Activated CD4-positive, alpha-beta memory T cell treated with anti-CD3 and anti-CD28 coated beads for 36 hours (primary cell): Measurements from ENCODE around the gene FLCN. TPM values are rescaled to one million over a fixed set of nuclear protein-coding genes. Genes with fewer than 3 reads are reported as not detected.
"Not testable (repeated sequence)": the region's sequence is repeated elsewhere in the genome, so short reads cannot be mapped to it uniquely, and the experiment has no call there.

Source experiments
- CTCF ChIA-PET: fragments of 350-600 bp; sonication (Branson Sonifier 250); formaldehyde crosslinking; loops from one replicate; lab custom pipeline; 2021; ENCODE audit warnings: antibody characterized with exemption, inconsistent platforms; lab: Charles Lee
- POLR2A ChIA-PET: fragments of 350-600 bp; sonication (Branson Sonifier 250); formaldehyde crosslinking; loops from one replicate; lab custom pipeline; 2021; ENCODE audit warnings: antibody characterized with exemption; lab: Charles Lee
- DNase-seq: peaks from one replicate; pipeline ENCODE4 v3.0.0-alpha.2; 2020
- H3K27ac Mint-ChIP-seq: one replicate; pipeline ENCODE4 v1.8.0; 2021; ENCODE audit warnings: mixed read lengths
- H3K27me3 Mint-ChIP-seq: one replicate; pipeline ENCODE4 v1.8.0; 2021; ENCODE audit warnings: mixed read lengths
- H3K36me3 Mint-ChIP-seq: one replicate; pipeline ENCODE4 v1.8.0; 2021; ENCODE audit warnings: mixed read lengths
- H3K4me1 Mint-ChIP-seq: one replicate; pipeline ENCODE4 v1.8.0; 2021; ENCODE audit warnings: low read depth, mixed read lengths
- H3K4me3 Mint-ChIP-seq: one replicate; pipeline ENCODE4 v1.8.0; 2021; ENCODE audit warnings: mild to moderate bottlenecking, mixed read lengths
- H3K9me3 Mint-ChIP-seq: one replicate; pipeline ENCODE4 v1.8.0; 2021; ENCODE audit warnings: mixed read lengths
- intact Hi-C: fragments of 100-400 bp; cut with micrococcal nuclease; formaldehyde crosslinking; loops from one replicate; pipeline ENCODE4 v1.15.1; 2023
- total RNA-seq, 2 experiments: library from RNA; stranded (reverse); gene quantifications; one replicate each; pipeline ENCODE4 v1.2.3, GENCODE V29; 2021

Gene FLCN
- total RNA-seq, 2 experiments from 2014 or later = 24.0 to 24.6 TPM

DNA sequence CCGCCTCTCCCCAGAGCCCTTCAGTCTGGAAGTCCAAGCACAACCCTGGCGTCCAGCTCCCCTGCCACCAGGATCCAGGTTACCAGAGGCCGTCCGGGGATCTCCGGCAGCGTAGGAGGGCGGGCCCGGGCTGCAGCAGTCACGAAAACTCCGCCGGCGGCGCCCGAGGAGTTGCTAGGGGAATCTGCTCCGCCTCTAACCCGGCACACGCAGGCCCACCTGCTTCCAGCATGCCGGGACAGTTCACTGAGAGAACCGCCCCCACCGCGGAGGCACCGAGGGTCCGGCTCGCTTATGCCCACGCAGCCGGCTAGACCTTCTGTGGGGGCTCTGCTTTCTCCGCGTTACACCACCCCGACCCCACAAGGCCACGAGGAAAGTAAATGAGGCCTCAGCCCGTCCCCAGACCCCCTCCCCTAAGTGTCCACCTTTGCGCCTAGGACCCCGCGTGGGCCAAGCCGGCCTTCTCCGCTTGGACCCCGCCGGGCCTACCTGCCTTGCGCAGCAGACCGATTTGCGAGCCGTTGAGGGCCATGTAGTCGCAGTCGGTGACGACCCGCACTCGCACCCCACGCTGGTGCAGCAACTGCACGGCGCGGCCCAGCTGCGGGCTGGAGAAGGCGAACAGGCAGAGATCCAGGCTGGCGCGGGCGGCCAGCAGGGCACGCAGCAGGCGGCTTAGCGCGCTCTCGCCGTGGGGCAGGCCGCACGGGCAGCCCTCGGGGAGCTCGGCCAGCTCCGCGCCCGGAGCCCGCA, 31.4 kb downstream of the FLCN start:
- no peaks in the 10 kb centered on the region for H3K9me3 Mint-ChIP-seq
- no peaks in the 10 kb centered on the region for H3K27me3 Mint-ChIP-seq
- peak overlapping the region; percentile 90 for H3K4me3 Mint-ChIP-seq
- ChIA-PET POLR2A (interaction anchor here (0.9 to 1.3 kb wide), 2 partner anchors 21 to 76 kb away, joined by 4 read pairs; partner anchors contain the start of gene COPS3), CTCF (interaction anchor here (1.0 to 1.6 kb wide), 4 partner anchors 19 to 64 kb away, joined by 3 to 5 read pairs (median 3); no protein-coding TSS in a partner anchor)
- H3K4me1 Mint-ChIP-seq = peaks cover 22% of the 10 kb centered on the region
- peak; percentile 84 for DNase-seq
- peak overlapping the region; percentile 91 for H3K27ac Mint-ChIP-seq
- intact Hi-C loops = loop anchor here (1.0 to 5.0 kb wide), 4 partner anchors 26 to 203 kb away; partner anchors contain the start of genes FLCN and MPRIP
- peaks cover 21% of the 10 kb centered on the region for H3K36me3 Mint-ChIP-seq

DNA sequence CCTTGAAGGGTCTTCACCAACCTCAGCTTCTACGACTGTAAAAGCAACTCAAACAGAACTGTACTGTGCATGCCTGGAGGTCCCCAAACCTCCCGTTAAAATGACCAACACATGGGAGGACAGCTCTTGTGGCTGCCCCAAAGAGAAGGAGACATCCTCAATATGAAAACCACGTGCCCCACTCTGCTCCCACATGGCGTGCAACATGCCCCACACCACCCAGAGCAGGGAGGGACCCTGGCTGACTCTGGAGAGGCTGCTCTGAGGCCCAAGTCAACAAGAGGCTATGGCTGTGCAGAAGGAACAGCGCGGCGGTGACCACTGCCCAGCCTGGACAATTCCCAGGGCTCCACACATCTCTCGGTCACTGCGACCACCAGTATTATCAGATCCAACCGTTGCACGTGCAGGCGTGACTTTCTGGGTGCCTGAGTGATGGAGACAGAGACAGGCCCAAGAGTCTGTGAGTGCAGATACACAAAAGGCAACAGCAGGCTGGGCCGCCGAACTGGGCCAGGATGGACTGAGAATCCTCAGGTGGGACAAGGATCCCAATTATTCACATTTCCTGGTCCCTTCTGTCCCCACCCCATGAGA, 32.2 kb downstream of the FLCN start:
- intact Hi-C loops = loop anchor here (5.0 kb wide), 2 partner anchors 162 to 202 kb away; partner anchors contain the start of gene MPRIP
- H3K4me3 Mint-ChIP-seq = peak overlapping the region; percentile 90

DNA sequence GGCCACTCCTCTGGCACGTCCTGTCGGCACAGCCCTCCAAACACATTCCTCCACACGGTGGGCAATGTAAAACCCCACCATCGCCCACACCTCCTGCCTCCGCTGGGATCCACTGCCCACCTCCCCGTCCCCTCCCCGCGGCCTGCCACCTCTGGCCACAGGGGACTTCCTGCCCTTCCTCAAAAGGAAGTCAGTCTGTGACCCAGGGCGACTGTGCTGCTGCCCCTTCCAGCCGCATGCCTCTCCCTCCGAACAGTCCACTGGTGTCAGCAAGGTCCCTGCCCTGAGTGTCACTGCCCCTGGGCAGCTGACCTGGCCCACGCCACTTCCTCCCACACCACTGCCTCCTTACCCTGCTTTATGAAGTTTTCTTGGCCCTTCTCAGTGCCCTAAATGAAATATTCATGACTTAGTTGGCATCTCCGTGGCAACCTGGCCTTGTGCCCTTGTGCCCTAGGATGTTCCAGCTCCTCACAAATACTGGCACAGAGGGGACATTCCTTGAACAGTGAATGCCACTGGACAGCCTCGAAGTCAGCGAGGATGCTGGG, 32.9 kb downstream of the FLCN start:
- CTCF ChIA-PET = interaction anchor here (1.2 to 1.6 kb wide), 2 partner anchors 22 to 62 kb away, joined by 3 read pairs; no protein-coding TSS in a partner anchor

More for the DNA sequence above, 32.2 kb downstream of the FLCN start:
- Mint-ChIP-seq H3K27me3 (no peaks in the 10 kb centered on the region), H3K9me3 (no peaks in the 10 kb centered on the region), H3K27ac (peak overlapping the region; percentile 91), H3K4me1 (peaks cover 22% of the 10 kb centered on the region), H3K36me3 (peaks cover 21% of the 10 kb centered on the region)
- ChIA-PET CTCF (interaction anchor here (1.2 to 1.6 kb wide), 3 partner anchors 19 to 63 kb away, joined by 3 to 5 read pairs (median 3); no protein-coding TSS in a partner anchor), POLR2A (interaction anchor here (0.9 to 1.3 kb wide), 2 partner anchors 21 to 76 kb away, joined by 4 read pairs; partner anchors contain the start of gene COPS3)
- no peak for DNase-seq

DNA sequence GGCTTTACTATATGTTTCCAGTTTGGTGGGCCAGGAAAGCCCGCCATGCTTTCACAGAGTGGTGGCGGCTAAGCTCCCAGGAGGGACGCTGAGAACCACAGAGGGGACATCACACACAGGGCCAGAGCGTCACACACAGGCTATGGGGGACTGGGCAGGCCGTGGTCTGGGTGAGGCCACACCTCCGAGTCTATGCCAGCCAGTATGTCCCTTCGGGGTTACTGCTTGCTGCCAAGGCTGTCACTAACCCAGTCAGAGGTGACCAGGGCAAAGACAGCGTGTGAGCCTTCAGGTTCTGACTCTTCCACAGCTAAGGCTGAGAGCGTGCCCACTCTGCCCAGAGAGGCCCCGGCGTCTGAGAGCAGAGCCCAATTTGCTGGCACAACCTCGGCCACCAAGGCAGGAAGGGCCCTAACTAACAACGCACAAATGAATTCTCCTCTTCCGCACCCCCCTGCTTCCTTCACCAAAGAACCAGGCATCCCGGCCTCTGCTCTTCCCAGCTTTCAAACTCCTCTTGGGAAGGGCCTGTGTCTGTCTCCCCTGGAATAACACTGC, 33.7 kb downstream of the FLCN start:
- no peaks in the 10 kb centered on the region for H3K9me3 Mint-ChIP-seq
- POLR2A ChIA-PET = no interaction called here
- H3K4me3 Mint-ChIP-seq = no peak overlapping the region
- H3K4me1 Mint-ChIP-seq = peaks cover 22% of the 10 kb centered on the region
- CTCF ChIA-PET = interaction anchor here (1.0 kb wide), 1 partner anchor 62 kb away, joined by 3 read pairs; no protein-coding TSS in a partner anchor
- intact Hi-C loops = no loop called here
- peaks cover 21% of the 10 kb centered on the region for H3K36me3 Mint-ChIP-seq
- peak overlapping the region; percentile 91 for H3K27ac Mint-ChIP-seq
- DNase-seq = no peak
- no peaks in the 10 kb centered on the region for H3K27me3 Mint-ChIP-seq

More for the DNA sequence above, 32.9 kb downstream of the FLCN start:
- Mint-ChIP-seq H3K4me1 (peaks cover 22% of the 10 kb centered on the region), H3K9me3 (no peaks in the 10 kb centered on the region), H3K36me3 (peaks cover 21% of the 10 kb centered on the region), H3K27ac (peak overlapping the region; percentile 91), H3K4me3 (peak overlapping the region; percentile 90), H3K27me3 (no peaks in the 10 kb centered on the region)
- POLR2A ChIA-PET = no interaction called here
- no peak for DNase-seq
- intact Hi-C loops = no loop called here

DNA sequence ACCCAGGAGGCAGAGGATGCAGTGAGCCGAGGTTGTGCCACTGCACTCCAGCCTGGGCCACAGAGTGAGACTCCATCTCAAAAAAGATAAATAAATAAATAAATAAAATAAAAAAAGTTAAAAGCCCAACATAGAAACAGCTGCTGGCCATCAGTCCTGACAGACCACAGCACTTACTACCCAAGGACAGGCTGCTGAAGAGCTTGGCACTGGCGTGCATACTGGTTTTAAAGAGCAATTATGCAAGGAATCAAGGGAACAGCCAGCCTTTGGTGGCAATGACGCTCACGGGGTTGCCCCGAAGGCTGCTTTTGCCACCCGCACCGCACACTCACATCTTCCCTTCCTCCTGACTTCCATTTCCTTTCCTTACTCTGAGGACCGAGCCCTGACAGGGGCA, 35.1 kb downstream of the FLCN start:
- DNase-seq = no peak
- Mint-ChIP-seq H3K4me3 (no peak overlapping the region), H3K4me1 (peaks cover 29% of the 10 kb centered on the region), H3K27me3 (no peaks in the 10 kb centered on the region), H3K9me3 (no peaks in the 10 kb centered on the region), H3K36me3 (peaks cover 23% of the 10 kb centered on the region), H3K27ac (no peak overlapping the region)
- ChIA-PET CTCF (no interaction called here), POLR2A (interaction anchor here (1.5 kb wide), 1 partner anchor 26 kb away, joined by 3 read pairs; no protein-coding TSS in a partner anchor)
- intact Hi-C loops = no loop called here

DNA sequence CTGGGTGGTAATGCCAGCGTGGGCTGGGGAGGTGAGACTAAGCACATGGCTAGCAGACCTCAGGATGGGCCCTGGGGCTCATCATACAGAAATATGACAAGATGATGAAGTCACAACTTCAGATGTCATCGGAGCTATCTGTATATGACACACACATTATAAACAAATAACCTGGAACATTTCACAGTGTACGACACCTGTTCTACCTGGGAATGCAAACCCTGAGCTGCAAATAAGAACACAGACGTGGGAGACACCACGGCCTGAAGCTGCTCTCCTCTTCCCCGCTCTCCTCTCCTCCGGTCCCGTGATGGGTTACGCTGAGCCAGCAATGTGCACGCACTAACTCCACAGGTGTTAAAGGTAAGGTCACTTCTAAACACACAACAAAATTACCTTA, 35.7 kb downstream of the FLCN start:
- CTCF ChIA-PET = interaction anchor here (1.4 to 1.5 kb wide), 2 partner anchors 12 to 60 kb away, joined by 4 read pairs; no protein-coding TSS in a partner anchor

DNA sequence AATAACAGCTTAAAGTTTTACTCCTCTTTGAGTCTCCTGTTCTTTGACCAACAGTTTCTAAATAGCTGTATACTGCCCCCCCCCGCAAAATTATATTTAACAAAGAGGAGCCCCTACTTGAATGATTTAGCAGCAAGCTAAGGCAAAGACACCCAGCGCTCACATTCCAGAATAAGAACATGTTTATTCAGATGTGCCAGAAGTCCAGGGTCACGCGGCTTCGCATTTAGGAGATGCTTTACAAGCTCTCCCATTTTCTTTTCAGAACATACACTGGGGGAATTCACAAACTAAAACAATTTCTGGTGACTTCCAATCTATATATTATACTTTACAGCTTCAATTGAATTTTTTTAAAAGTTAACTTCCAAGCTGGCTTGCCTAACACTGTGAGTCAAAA, 36.1 kb downstream of the FLCN start:
- H3K27me3 Mint-ChIP-seq = no peaks in the 10 kb centered on the region
- H3K4me3 Mint-ChIP-seq = no peak overlapping the region
- intact Hi-C loops = no loop called here
- peaks cover 30% of the 10 kb centered on the region for H3K4me1 Mint-ChIP-seq
- POLR2A ChIA-PET = interaction anchor here (0.8 to 1.5 kb wide), 3 partner anchors 9 to 25 kb away, joined by 3 to 4 read pairs (median 3); no protein-coding TSS in a partner anchor
- no peak for DNase-seq
- no peak overlapping the region for H3K27ac Mint-ChIP-seq
- CTCF ChIA-PET = interaction anchor here (1.4 to 1.5 kb wide), 2 partner anchors 11 to 59 kb away, joined by 4 read pairs; no protein-coding TSS in a partner anchor
- no peaks in the 10 kb centered on the region for H3K9me3 Mint-ChIP-seq
- peaks cover 22% of the 10 kb centered on the region for H3K36me3 Mint-ChIP-seq

More for the DNA sequence above, 35.7 kb downstream of the FLCN start:
- intact Hi-C loops = no loop called here
- H3K4me1 Mint-ChIP-seq = peaks cover 31% of the 10 kb centered on the region
- no peaks in the 10 kb centered on the region for H3K27me3 Mint-ChIP-seq
- peaks cover 22% of the 10 kb centered on the region for H3K36me3 Mint-ChIP-seq
- POLR2A ChIA-PET = interaction anchor here (0.8 to 1.5 kb wide), 3 partner anchors 10 to 25 kb away, joined by 3 to 4 read pairs (median 3); no protein-coding TSS in a partner anchor
- no peak for DNase-seq
- H3K9me3 Mint-ChIP-seq = no peaks in the 10 kb centered on the region
- H3K4me3 Mint-ChIP-seq = no peak overlapping the region
- H3K27ac Mint-ChIP-seq = no peak overlapping the region

DNA sequence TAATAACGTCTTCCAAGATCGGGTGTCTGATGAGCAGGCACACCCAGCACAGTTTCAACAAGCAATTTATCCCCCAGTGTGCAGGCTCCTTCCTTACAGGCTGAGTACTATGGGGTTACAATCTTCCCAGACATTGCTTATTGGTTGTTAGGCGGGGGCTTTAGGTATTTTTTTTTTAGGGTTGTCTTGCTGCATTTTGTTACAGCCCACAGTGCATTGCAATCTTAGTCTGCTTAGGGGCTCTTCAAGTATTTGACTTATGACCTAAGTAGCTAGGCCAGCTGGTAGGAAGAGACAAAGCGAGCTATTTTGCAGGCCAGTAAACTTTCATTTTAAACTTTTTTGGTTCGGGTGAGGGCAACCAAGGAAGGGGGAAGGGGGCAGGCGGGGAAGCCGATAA, 36.7 kb downstream of the FLCN start:
- Mint-ChIP-seq H3K27ac (no peak overlapping the region), H3K27me3 (no peaks in the 10 kb centered on the region), H3K9me3 (no peaks in the 10 kb centered on the region), H3K4me3 (no peak overlapping the region), H3K4me1 (peaks cover 32% of the 10 kb centered on the region), H3K36me3 (peaks cover 22% of the 10 kb centered on the region)
- ChIA-PET CTCF (interaction anchor here (1.4 to 1.5 kb wide), 2 partner anchors 11 to 59 kb away, joined by 4 read pairs; no protein-coding TSS in a partner anchor), POLR2A (interaction anchor here (1.0 kb wide), 1 partner anchor 14 kb away, joined by 4 read pairs; no protein-coding TSS in a partner anchor)
- intact Hi-C loops = no loop called here
- no peak for DNase-seq

DNA sequence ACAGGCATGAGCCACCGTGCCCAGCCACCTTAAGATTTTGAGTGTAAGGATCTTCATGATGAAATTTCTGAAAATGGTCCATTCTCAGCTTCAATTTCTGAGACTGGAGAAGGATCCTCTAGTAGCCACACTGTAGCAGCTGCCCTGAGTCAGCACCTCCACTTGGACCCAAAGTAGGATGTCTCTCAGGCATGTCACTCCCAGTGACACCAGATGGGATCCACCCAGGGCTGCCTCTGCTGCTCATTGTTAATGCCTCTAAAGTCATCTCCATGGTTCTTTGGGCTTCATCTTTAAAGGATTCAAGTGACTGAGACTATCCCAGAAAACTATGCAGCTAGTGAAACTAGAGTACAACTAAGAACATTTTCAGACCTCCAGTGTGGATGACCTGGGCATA, 38.7 kb downstream of the FLCN start:
- Mint-ChIP-seq H3K27ac (no peak overlapping the region), H3K9me3 (no peaks in the 10 kb centered on the region), H3K36me3 (peaks cover 14% of the 10 kb centered on the region), H3K27me3 (no peaks in the 10 kb centered on the region), H3K4me1 (peaks cover 13% of the 10 kb centered on the region), H3K4me3 (no peak overlapping the region)
- ChIA-PET CTCF (no interaction called here), POLR2A (no interaction called here)
- intact Hi-C loops = no loop called here
- no peak for DNase-seq

DNA sequence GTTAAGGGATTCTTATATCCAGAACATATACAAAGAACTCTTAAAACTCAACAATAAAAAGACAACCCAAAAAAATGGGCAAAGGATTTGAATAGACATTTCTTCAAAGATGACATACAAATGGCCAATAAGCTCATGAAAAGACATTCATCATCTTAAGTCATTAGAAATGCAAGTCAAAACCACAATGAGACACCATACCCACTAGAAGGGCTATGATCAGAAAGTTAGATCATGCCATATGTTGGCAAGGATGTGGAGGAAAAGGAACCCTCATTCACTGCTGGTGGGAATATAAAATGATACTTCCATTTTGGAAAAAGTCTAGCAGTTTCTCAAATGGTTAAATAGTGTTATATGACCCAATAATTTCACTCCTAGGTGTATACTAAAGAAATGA, 40.2 kb downstream of the FLCN start:
- Mint-ChIP-seq H3K4me3 (no peak overlapping the region), H3K27me3 (no peaks in the 10 kb centered on the region), H3K27ac (no peak overlapping the region), H3K4me1 (peaks cover 13% of the 10 kb centered on the region), H3K9me3 (no peaks in the 10 kb centered on the region), H3K36me3 (peaks cover 7% of the 10 kb centered on the region)
- DNase-seq = no peak
- CTCF ChIA-PET = interaction anchor here (0.7 to 1.5 kb wide), 3 partner anchors 11 to 55 kb away, joined by 3 to 4 read pairs (median 4); no protein-coding TSS in a partner anchor
- intact Hi-C loops = no loop called here
- POLR2A ChIA-PET = no interaction called here

DNA sequence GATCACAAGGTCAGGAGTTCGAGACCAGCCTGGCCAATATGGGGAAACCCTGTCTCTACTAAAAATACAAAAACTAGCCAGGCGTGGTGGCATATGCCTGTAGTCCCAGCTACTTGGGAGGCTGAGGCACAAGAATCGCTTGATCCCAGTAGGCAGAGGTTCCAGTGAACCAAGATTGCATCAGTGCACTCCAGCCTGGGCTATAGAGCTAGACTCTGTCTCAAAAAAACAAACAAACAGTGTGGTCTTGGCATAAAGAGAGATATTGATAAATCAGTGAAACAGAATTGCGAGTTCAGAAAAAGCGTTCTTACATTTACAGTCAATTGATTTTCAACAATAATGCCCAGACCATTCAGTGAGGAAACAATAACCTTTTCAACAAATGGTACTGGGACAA, 41.5 kb downstream of the FLCN start:
- CTCF ChIA-PET, intact Hi-C loops, H3K36me3 Mint-ChIP-seq, H3K27me3 Mint-ChIP-seq, H3K27ac Mint-ChIP-seq, H3K9me3 Mint-ChIP-seq, DNase-seq, POLR2A ChIA-PET, H3K4me3 Mint-ChIP-seq: not testable (repeated sequence)
- H3K4me1 Mint-ChIP-seq = peaks cover 13% of the 10 kb centered on the region
